ENCODE data around the gene SPA17. TPM values are rescaled to one million over a fixed set of nuclear protein-coding genes. Genes with fewer than 3 reads are reported as not detected.

Gene SPA17
- total RNA-seq, 1 donor from 2014 or later = 2.4 TPM

GRCh38 chr11:124700028-124700427 is 26.3 kb downstream of the SPA17 start:
- no peak overlapping the region for H3K4me3 ChIP-seq (ENCODE audit: low read depth, low read length)
- DNase-seq (ENCODE audit: low read depth) (no peak), FAIRE-seq (no peak)
- TF ChIP-seq CTCF (IDR thresholded peaks at IDR 0.05; ENCODE audit: insufficient read depth, low read length, severe bottlenecking) = no peak
- peaks cover 2% of the 10 kb centered on the region for H3K27me3 ChIP-seq (ENCODE audit: control insufficient read depth, insufficient read depth, low read length)
- H3K36me3 ChIP-seq (ENCODE audit: control insufficient read depth, insufficient read depth, low read length) = no peaks in the 10 kb centered on the region

GRCh38 chr11:124707829-124708228 is 34.1 kb downstream of the SPA17 start:
- no peak for DNase-seq (ENCODE audit: low read depth)
- H3K4me3 ChIP-seq (ENCODE audit: low read depth, low read length) = no peak overlapping the region
- FAIRE-seq = no peak
- peaks cover 2% of the 10 kb centered on the region for H3K27me3 ChIP-seq (ENCODE audit: control insufficient read depth, insufficient read depth, low read length)
- no peaks in the 10 kb centered on the region for H3K36me3 ChIP-seq (ENCODE audit: control insufficient read depth, insufficient read depth, low read length)
- no peak for TF ChIP-seq CTCF (IDR thresholded peaks at IDR 0.05; ENCODE audit: insufficient read depth, low read length, severe bottlenecking)

GRCh38 chr11:124712392-124712791 is 38.7 kb downstream of the SPA17 start:
- peak; percentile 7 for FAIRE-seq
- DNase-seq (ENCODE audit: low read depth) = no peak
- H3K4me3 ChIP-seq (ENCODE audit: low read depth, low read length) = no peak overlapping the region
- no peaks in the 10 kb centered on the region for H3K36me3 ChIP-seq (ENCODE audit: control insufficient read depth, insufficient read depth, low read length)
- H3K27me3 ChIP-seq (ENCODE audit: control insufficient read depth, insufficient read depth, low read length) = no peaks in the 10 kb centered on the region
- TF ChIP-seq CTCF (IDR thresholded peaks at IDR 0.05; ENCODE audit: insufficient read depth, low read length, severe bottlenecking) = no peak

- no peak for FAIRE-seq
Measured at GRCh38 chr11:124716591-124716990, 42.9 kb downstream of the SPA17 start.

GRCh38 chr11:124717421-124717785 is 43.7 kb downstream of the SPA17 start:
- peak; percentile 47 for FAIRE-seq
- no peaks in the 10 kb centered on the region for H3K36me3 ChIP-seq (ENCODE audit: control insufficient read depth, insufficient read depth, low read length)
- peak; percentile 89 for DNase-seq (ENCODE audit: low read depth)
- H3K27me3 ChIP-seq (ENCODE audit: control insufficient read depth, insufficient read depth, low read length) = no peaks in the 10 kb centered on the region
- TF ChIP-seq CTCF (IDR thresholded peaks at IDR 0.05; ENCODE audit: insufficient read depth, low read length, severe bottlenecking) = no peak
- no peak overlapping the region for H3K4me3 ChIP-seq (ENCODE audit: low read depth, low read length)

More at GRCh38 chr11:124716591-124716990, 42.9 kb downstream of the SPA17 start:
- no peaks in the 10 kb centered on the region for H3K27me3 ChIP-seq (ENCODE audit: control insufficient read depth, insufficient read depth, low read length)
- H3K4me3 ChIP-seq (ENCODE audit: low read depth, low read length) = no peak overlapping the region
- H3K36me3 ChIP-seq (ENCODE audit: control insufficient read depth, insufficient read depth, low read length) = no peaks in the 10 kb centered on the region
- no peak for TF ChIP-seq CTCF (IDR thresholded peaks at IDR 0.05; ENCODE audit: insufficient read depth, low read length, severe bottlenecking)
- DNase-seq (ENCODE audit: low read depth) = peak; percentile 55
